CD4-positive, alpha-beta T cell treated with Interferon alpha-2 for 1 hour (primary cell): Measurements from ENCODE around the gene CTTNBP2.
"Not testable (repeated sequence)": the region's sequence is repeated elsewhere in the genome, so short reads cannot be mapped to it uniquely, and the experiment has no call there.

Experiments used
- DNase-seq, 2 donors: peaks; one replicate each; pipeline ENCODE4 v3.0.0-alpha.2; 2020 to 2022

Gene CTTNBP2

DNA sequence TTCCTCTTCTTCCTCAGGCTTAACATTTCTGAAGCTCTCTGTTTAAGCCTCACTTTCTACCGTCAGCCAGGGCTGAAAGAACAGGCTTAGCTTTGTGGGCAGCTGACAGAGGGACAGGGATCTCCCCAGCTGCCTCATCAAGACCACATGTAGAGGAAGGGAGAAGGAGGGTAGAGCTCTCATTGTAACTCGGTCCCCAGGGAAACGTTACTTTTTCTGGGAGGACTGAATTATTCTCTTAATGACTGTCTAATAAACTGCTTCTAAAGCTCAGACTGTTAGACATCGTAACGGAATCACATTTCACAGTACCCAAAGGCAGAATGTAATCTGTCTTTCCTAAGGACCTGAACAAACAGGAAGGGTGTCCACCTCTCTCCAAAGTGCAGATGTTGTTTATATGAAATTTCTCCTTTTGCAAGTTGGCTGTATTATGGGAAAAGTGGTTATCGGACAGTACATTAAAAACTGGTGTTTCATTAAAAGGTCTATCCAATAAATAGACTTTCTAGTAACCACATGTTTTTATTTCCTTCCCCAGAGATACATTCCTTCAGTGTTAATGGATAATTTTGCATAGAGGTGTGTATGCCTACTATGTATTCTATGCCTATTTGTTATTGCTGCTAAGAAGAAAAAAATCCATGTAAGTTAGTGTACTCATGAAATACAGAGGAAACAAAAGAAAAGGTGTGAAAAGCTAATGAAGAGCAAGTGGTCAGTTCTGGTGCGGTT is 144.2 kb downstream of the CTTNBP2 start:
- DNase-seq, result no peak

DNA sequence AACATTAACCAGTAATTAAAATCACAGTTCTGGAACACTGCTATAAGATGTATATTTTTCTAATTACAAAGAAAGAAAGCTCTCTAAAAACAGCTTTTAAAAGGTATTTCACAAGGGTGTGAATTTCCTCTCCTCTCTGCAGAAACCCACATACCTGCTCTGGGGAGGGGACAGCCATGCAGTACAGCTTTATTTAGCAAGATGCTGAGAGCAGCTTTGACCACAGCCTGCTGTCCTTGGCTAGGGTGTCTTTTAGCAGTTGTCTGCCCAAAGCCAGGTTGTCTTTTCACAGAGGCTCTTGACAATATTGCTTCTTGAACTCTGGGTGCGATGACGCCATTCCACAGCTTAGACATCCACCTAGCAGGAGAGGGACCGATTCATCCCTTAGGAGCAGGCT is 148.3 kb downstream of the CTTNBP2 start:
- DNase-seq, result no peak

DNA sequence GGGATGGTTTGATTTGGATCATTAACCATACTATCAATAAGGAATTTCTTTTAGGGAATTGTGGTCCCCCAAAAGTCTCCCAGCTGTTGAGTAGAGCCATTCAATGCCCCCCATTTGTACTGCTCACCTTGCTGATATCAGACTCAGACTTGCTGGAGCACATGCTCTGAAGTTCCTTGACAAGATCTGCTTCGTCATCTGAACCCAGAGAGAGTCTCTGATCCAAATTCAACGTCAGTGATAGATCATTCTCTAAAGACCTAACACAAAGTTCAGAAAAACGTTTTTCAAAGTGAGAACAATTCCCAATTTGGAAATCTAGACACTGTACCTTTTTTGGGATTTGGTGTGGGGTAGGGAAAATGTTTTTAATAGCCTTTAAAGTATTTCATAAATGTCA is 153.9 kb downstream of the CTTNBP2 start:
- DNase-seq, result no peak

DNA sequence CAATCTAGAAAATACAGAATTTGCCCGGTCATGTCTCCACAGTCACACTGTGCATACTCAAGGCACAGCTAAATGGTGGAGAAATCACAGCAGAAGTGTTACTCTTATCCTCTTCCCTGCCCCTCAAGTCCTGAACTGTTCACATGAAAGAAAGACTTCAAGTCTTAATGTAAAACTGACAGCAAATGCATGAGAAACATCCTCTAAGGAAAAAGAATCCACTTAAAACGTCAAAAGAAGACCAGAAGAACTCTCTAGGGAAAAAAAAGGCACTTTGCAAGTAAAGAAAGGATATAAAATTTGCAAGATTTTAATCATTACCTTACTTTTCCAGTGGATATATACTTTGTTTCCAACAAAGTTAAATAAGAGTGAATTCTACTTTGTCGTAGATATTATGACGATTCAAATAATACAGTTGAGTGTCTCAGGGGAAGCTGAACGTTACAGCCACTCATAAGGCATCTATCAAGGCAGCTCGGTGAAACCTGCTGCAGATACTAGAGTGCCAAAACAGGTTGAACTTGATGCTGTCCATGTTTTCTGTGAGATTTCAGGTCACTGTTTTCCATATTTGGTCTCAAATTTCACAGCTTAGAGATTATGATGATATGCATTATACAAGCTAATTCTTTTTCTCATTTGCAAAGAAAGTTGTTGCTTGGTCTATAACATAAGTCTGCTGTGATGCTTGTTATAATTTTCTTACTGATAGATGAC is 155.0 kb downstream of the CTTNBP2 start:
- DNase-seq, result no peak

DNA sequence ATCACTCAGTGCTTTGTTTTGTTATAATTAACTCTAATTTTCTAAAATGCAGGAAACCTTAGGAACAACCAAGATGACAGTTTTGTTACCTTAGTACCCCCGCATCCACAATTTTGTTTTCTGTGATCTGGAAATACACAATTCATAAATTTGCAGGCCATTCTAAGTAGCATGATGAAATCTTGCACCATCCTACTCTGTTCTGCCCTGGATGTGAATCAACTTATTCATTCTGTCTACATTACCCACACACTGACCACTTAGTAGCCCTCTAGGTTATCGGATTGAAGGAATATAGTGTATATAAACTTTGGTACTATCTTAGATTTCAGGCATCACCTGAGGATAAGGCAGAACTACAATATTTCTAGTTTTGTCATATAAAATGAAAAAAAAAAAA is 155.9 kb downstream of the CTTNBP2 start:
- DNase-seq, result no peak

GRCh38 chr7:117716707-117717299 is 156.4 kb downstream of the CTTNBP2 start:
- DNase-seq, result no peak

DNA sequence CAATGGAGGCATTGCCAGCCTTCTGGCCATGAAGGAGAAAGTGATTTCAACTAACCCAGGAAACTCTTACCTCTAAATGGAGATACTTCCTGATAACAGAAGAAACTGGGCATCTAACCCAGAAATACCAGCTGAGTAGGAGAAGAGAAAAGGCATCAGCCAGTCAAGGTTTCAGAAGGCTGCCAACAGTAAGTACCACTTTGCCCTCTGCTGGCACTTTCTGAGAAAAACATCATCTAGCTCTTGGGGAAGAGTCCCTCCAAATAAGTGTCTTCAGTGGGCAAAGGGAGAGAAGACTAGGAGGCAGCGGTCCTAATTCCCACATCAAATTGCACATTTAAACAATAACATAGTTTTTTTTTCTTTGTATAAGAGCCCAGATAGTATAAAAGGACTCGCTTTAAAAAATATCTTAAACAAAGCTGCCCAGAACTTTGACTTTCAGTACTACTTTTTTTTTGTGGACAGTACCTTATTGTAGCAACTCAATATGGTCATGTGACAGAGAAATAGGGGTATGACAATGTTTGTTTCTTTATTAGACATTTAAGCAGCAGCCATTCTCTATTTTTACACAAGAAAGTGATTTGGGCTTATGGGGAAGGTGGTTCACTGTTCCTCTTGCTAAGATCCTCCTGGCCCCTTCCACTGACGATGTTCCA is 157.3 kb downstream of the CTTNBP2 start:
- no peak for DNase-seq

- DNase-seq, result no peak
These were observed 161.7 kb downstream of the CTTNBP2 start for GRCh38 chr7:117711556-117711955.

- DNase-seq, result not testable (repeated sequence)
These were observed 165.1 kb downstream of the CTTNBP2 start for GRCh38 chr7:117708173-117708572.

DNA sequence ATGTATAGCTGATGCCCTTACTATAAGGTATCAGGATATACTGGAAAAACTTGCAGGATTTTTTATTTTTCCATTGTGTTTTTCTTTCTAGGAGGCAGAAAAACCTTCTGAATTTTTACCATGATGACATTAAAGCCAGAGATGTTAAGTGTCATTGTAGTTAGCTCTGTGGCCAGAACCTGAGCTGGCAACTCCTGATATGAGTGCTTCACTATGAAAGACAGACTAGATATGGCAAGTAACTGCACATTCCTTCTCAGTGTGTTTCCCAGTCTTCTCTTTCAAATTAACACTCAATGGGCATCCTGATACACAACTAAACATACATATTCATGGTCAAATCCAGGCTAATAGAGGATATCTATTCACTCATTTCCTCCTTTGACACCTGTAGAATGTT is 166.2 kb downstream of the CTTNBP2 start:
- no peak for DNase-seq

- DNase-seq, result no peak
These were observed 167.0 kb downstream of the CTTNBP2 start for GRCh38 chr7:117706210-117706609.

DNA sequence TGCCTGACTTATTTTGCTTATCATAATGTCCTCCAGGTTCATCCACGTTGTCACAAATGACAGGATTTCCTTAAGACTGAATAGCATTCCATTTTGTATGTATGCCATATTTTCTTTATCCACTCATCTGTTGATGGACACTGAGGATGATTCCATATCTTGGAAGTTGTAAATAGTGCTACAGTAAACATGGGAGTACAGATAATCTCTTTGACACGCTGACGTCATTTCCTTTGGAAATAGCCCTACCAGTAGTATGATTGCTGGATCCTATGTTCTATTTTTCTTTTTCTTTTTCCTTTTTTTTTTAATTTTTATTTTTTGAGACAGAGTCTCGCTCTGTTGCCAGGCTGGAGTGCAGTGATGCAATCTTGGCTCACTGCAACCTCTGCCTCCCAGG is 167.6 kb downstream of the CTTNBP2 start:
- DNase-seq, result no peak

- no peak for DNase-seq
These were observed 169.2 kb downstream of the CTTNBP2 start for GRCh38 chr7:117704063-117704462.

- no peak for DNase-seq
These were observed 175.2 kb downstream of the CTTNBP2 start for GRCh38 chr7:117698018-117698417.

DNA sequence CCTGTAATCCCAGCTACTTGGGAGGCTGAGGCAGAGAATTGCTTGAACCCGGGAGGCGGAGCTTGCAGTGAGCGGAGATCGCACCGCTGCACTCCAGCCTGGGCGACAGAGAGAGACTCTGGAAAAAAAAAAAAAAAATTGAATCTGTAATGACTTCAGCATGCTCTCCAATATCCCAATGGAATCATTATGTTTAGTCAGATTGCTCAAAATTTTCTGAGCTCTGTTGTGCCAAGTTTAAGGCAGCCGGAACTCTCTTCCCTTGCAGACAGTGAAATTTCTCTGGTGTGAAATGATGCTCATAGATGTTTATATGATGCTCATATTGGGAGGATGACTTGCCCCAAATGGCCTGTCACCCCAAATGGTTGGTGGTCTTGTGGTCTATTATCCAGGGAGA is 180.9 kb downstream of the CTTNBP2 start:
- no peak for DNase-seq

DNA sequence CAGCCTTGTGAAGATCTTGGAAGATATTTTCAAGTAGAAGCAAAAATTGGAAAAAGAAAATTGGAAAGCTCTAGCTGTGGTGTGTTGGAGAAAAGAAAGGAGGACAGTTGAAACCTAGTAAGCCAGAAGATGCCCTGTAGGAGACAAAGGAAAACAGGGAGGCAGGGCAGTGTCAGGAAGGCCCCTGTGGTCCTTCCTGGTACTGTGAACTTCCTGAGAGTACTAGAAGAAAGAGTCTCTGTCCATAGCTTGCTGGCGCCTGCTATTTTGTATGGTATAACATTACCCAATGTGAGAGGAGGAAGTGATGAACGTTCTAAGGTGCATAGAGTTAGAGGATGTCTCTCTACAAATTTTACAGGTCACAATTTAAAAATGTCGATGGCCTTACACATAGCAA is 183.1 kb downstream of the CTTNBP2 start:
- no peak for DNase-seq

- no peak for DNase-seq
These were observed 183.8 kb downstream of the CTTNBP2 start for GRCh38 chr7:117689406-117689805.

DNA sequence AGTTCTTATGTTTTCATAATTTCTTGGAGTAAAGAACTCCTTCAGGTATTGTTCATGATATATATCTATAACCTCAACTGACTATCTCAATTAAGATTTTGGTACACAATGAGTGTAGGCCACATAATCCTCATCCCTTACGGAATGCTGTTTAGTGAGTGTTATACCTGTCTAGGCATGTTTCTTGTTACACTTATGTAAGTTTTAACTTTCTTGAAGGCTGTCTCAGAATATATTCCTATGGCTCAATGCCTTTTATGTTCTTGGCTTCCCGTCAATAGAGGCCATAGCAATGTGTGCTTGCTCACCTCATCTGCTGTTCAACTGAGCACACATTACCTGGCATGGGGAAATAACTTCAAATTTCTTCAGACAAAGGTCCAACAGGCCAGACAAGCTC is 185.1 kb downstream of the CTTNBP2 start:
- no peak for DNase-seq

GRCh38 chr7:117686311-117686935 is 186.8 kb downstream of the CTTNBP2 start:
- no peak for DNase-seq

- DNase-seq, result no peak
These were observed 187.4 kb downstream of the CTTNBP2 start for GRCh38 chr7:117685795-117686194.

- no peak for DNase-seq
These were observed 189.6 kb downstream of the CTTNBP2 start for GRCh38 chr7:117683430-117684175.

- DNase-seq, result no peak
These were observed 190.4 kb downstream of the CTTNBP2 start for GRCh38 chr7:117682681-117683385.
